K562 (cell line): ENCODE results near the gene IKZF4. TPM values are rescaled to one million over a fixed set of nuclear protein-coding genes. Genes with fewer than 3 reads are reported as not detected.

Experiments used
- CBFB ChIP-seq: sonication (generic); formaldehyde crosslinking; IDR thresholded peaks from 2 replicates; pipeline ENCODE4 v1.4.0; 2020; ENCODE audit warnings: mild to moderate bottlenecking, missing genetic modification reagents
- FOSL1 ChIP-seq: fragments of 200-800 bp; sonication (Bioruptor generic); conservative IDR thresholded peaks from 2 replicates; pipeline ENCODE4 v1.6.1; 2016; ENCODE audit warnings: missing genetic modification characterization, missing compliant biosample characterization
- FOXA3 ChIP-seq, 2 experiments: fragments of 450-650 bp in 1 of 2; sonication (generic) in 1 of 2; formaldehyde crosslinking; IDR thresholded peaks in 1 of 2; conservative IDR thresholded peaks in 1 of 2; 2 replicates each; pipeline versions ENCODE4 v1.4.0 to v1.8.0; 2020 to 2022; ENCODE audit warnings: mild to moderate bottlenecking in 2 of 2, missing genetic modification reagents in 1 of 2
- FOXJ2 ChIP-seq: fragments of 200-800 bp; sonication (Bioruptor generic); IDR thresholded peaks from 2 replicates; pipeline ENCODE4 v1.6.1; 2016; ENCODE audit warnings: missing genetic modification characterization, missing compliant biosample characterization
- FOXK1 ChIP-seq: sonication (generic); formaldehyde crosslinking; IDR thresholded peaks from 2 replicates; pipeline ENCODE4 v1.8.0; 2022; ENCODE audit warnings: missing genetic modification reagents, mild to moderate bottlenecking, borderline replicate concordance
- MCM3 ChIP-seq: fragments of 450-650 bp; IDR thresholded peaks from 2 replicates; pipeline ENCODE4 v1.6.1; 2016
- MEIS2 ChIP-seq: fragments of 450-650 bp; IDR thresholded peaks from 2 replicates; pipeline ENCODE4 v1.6.1; 2014; ENCODE audit warnings: mild to moderate bottlenecking; ENCODE audit not compliant: partially characterized antibody
- NR1H2 ChIP-seq: sonication (generic); formaldehyde crosslinking; IDR thresholded peaks from 2 replicates; pipeline ENCODE4 v1.4.0; 2020; ENCODE audit warnings: mild to moderate bottlenecking, missing genetic modification reagents
- RAD21 ChIP-seq, 2 experiments: fragments of 250-450 bp in 1 of 2; fragments of 450-650 bp in 1 of 2; sonication (Bioruptor Pico) in 1 of 2; formaldehyde crosslinking in 1 of 2; IDR thresholded peaks in 1 of 2; conservative IDR thresholded peaks in 1 of 2; 2 replicates each; pipeline versions ENCODE4 v1.4.0 to v1.8.0; 2020 to 2022; ENCODE audit warnings: mild to moderate bottlenecking in 2 of 2, moderate library complexity in 1 of 2
- SAFB ChIP-seq: fragments of 200-400 bp; formaldehyde crosslinking; IDR thresholded peaks from 2 replicates; pipeline ENCODE4 v1.6.1; 2017; ENCODE audit warnings: low read depth, low read length, borderline replicate concordance
- SIN3B ChIP-seq: fragments of 450-650 bp; IDR thresholded peaks from 2 replicates; pipeline ENCODE4 v1.6.1; 2017; ENCODE audit warnings: low read depth, mild to moderate bottlenecking, moderate library complexity
- SIRT6 ChIP-seq: IDR thresholded peaks from one replicate; pipeline ENCODE4 v1.6.1; 2012; ENCODE audit warnings: low read depth, mild to moderate bottlenecking, control low read depth, inconsistent platforms, low read length, moderate library complexity
- SLC30A9 ChIP-seq: fragments of 250-450 bp; sonication (Bioruptor Pico); IDR thresholded peaks from 2 replicates; pipeline ENCODE4 v1.8.0; 2022; ENCODE audit warnings: mild to moderate bottlenecking, moderate library complexity
- SMAD1 ChIP-seq: fragments of 150-350 bp; IDR thresholded peaks from 2 replicates; pipeline ENCODE4 v1.6.1; 2014; ENCODE audit warnings: low read length, low read depth; ENCODE audit not compliant: partially characterized antibody
- SMAD2 ChIP-seq: fragments of 150-350 bp; IDR thresholded peaks from 2 replicates; pipeline ENCODE4 v1.6.1; 2014; ENCODE audit warnings: low read depth, mild to moderate bottlenecking, low read length
- SMARCA4 ChIP-seq: fragments of 450-650 bp; IDR thresholded peaks from 2 replicates; pipeline ENCODE4 v1.6.1; 2016
- U2AF1 ChIP-seq: fragments of 200-400 bp; formaldehyde crosslinking; optimal IDR thresholded peaks from 2 replicates; pipeline ENCODE3; 2017; ENCODE audit warnings: mild to moderate bottlenecking, low read depth, low read length, moderate library complexity
- ZNF121 ChIP-seq: sonication (generic); formaldehyde crosslinking; conservative IDR thresholded peaks from 2 replicates; pipeline ENCODE4 v1.8.0; 2022; ENCODE audit warnings: missing genetic modification reagents
- ZNF175 ChIP-seq: fragments of 200-800 bp; sonication (Bioruptor generic); IDR thresholded peaks from 2 replicates; pipeline ENCODE4 v1.6.1; 2016; ENCODE audit warnings: low read depth, mild to moderate bottlenecking, missing genetic modification characterization, missing compliant biosample characterization
- ZNF347 ChIP-seq: fragments of 450-650 bp; formaldehyde crosslinking; IDR thresholded peaks from 2 replicates; pipeline ENCODE4 v1.4.0; 2020; ENCODE audit warnings: low read depth, mild to moderate bottlenecking, moderate library complexity
- ZNF408 ChIP-seq: fragments of 250-450 bp; sonication (Bioruptor Pico); IDR thresholded peaks from 2 replicates; pipeline ENCODE4 v1.4.0; 2020; ENCODE audit warnings: low read depth, mild to moderate bottlenecking, moderate library complexity
- polyA plus RNA-seq, 8 experiments: library from polyadenylated mRNA; depleted of rRNA in 4 of 8; stranded (reverse) in 5 of 8; unstranded in 3 of 8; fragments of >200 nt; fragmentation: Nextera tagmentation in 2 of 8; fragmentation: Illumina TruSeq in 1 of 8; extraction: Ambion mirVana in 2 of 8; extraction: Trizol in 1 of 8; gene quantifications; 2 replicates each; pipeline versions ENCODE4 v1.2.1 to v1.2.3, GENCODE V29; 2011 to 2014; ENCODE audit warnings: inconsistent platforms in 1 of 8, missing spikeins in 1 of 8
- total RNA-seq, 7 experiments: library from RNA; depleted of rRNA in 6 of 7; stranded (reverse); fragments of >200 nt in 6 of 7; fragmentation: Illumina TruSeq in 2 of 7; extraction: Trizol in 2 of 7; gene quantifications; 2 replicates each; pipeline versions ENCODE4 v1.2.1 to v1.2.3, GENCODE V29; 2011 to 2021; ENCODE audit warnings: low replicate concordance in 1 of 7
- TF ChIP-seq, protein P1 (sequence below): IDR thresholded peaks from 2 replicates; pipeline ENCODE4 v1.6.1; 2012; ENCODE audit warnings: low read depth, low read length, improper control_type of control experiment, borderline replicate concordance
- TF ChIP-seq, protein P2 (sequence below): fragments of 450-650 bp; formaldehyde crosslinking; conservative IDR thresholded peaks from 2 replicates; pipeline ENCODE4 v1.4.0; 2022; ENCODE audit warnings: mild to moderate bottlenecking, missing genetic modification characterization
- TF ChIP-seq, protein P3 (sequence below), 2 experiments: fragments of 450-650 bp in 1 of 2; sonication (generic) in 1 of 2; formaldehyde crosslinking in 1 of 2; IDR thresholded peaks in 1 of 2; conservative IDR thresholded peaks in 1 of 2; 2 replicates each; pipeline versions ENCODE4 v1.6.1 to v1.8.1; 2016 to 2023; ENCODE audit warnings: mild to moderate bottlenecking in 2 of 2, moderate library complexity in 2 of 2, inconsistent platforms in 1 of 2, missing genetic modification reagents in 1 of 2

IKZF4 gene
- total and polyA plus RNA-seq, 9 of the 15 experiments (the other 6 are each of a cell fraction or from before 2014, with no cell fraction given) = 1.9 to 16.3 (median 3.6) TPM

DNA sequence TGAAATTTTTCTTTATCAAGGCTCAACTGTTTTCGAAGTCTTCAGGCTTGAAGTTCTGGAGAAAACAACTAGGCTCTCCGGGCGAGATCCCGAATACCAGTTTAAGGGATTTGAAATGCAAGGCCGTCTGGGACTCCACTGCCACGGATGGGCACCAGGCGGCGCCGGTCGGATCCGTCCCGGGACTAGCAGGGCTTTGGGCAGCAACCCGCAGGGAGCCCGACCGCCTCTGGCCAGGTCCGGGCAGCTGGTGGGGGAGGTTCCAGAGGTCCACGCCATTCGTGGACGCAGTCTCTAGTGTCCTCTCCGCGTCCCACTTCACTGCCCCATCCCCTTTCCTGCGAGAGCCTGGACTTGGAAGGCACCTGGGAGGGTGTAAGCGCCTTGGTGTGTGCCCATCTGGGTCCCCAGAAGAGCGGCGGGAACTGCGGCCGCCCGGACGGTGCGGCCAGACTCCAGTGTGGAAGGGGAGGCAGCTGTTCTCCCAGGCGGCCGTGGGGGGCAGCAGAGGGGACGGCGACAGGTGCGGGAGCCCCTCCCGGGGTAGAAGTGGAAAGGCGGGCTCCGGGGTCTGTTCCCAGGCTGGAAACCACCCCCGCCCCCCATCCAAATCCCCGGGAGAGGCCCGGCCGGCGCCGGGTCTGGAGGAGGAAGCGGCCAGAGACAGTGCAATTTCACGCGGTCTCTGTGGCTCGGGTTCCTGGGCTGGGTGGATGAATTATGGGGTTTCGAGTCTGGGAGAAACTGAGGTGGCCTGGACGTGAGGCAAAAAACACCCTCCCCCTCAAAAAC is 58.3 kb downstream of the IKZF4 start (continued):
- TF ChIP-seq FOXA3 (CRISPR knock-in tag; conservative IDR thresholded peaks at IDR 0.05 in 1 of 2, IDR thresholded peaks at IDR 0.05 in 1 of 2) = no peak
- TF ChIP-seq SMAD1 = no peak
- TF ChIP-seq FOSL1 (tag) = no peak
- peak; percentile 50; the same call in 1 of the 2 replicates for TF ChIP-seq CBFB
- TF ChIP-seq MEIS2 = no peak
- TF ChIP-seq, protein P1, sequence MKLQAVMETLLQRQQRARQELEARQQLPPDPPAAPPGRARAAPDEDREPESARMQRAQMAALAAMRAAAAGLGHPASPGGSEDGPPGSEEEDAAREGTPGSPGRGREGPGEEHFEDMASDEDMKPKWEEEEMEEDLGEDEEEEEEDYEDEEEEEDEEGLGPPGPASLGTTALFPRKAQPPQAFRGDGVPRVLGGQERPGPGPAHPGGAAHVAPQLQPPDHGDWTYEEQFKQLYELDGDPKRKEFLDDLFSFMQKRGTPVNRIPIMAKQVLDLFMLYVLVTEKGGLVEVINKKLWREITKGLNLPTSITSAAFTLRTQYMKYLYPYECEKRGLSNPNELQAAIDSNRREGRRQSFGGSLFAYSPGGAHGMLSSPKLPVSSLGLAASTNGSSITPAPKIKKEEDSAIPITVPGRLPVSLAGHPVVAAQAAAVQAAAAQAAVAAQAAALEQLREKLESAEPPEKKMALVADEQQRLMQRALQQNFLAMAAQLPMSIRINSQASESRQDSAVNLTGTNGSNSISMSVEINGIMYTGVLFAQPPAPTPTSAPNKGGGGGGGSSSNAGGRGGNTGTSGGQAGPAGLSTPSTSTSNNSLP = no peak
- no peak for TF ChIP-seq U2AF1
- TF ChIP-seq, protein P2, sequence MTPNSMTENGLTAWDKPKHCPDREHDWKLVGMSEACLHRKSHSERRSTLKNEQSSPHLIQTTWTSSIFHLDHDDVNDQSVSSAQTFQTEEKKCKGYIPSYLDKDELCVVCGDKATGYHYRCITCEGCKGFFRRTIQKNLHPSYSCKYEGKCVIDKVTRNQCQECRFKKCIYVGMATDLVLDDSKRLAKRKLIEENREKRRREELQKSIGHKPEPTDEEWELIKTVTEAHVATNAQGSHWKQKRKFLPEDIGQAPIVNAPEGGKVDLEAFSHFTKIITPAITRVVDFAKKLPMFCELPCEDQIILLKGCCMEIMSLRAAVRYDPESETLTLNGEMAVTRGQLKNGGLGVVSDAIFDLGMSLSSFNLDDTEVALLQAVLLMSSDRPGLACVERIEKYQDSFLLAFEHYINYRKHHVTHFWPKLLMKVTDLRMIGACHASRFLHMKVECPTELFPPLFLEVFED (CRISPR knock-in tag) = no peak
- TF ChIP-seq NR1H2 (CRISPR knock-in tag) = no peak
- TF ChIP-seq RAD21 (CRISPR knock-in tag; conservative IDR thresholded peaks at IDR 0.05 in 1 of 2, IDR thresholded peaks at IDR 0.05 in 1 of 2) = peak in 1 of 2 experiments; percentile 26; a peak in 1 of 4 replicates
- TF ChIP-seq, protein P3, sequence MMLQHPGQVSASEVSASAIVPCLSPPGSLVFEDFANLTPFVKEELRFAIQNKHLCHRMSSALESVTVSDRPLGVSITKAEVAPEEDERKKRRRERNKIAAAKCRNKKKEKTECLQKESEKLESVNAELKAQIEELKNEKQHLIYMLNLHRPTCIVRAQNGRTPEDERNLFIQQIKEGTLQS (IDR thresholded peaks at IDR 0.05) = no peak
- TF ChIP-seq, protein P3 (CRISPR knock-in tag; conservative IDR thresholded peaks at IDR 0.05) = no peak
- TF ChIP-seq SAFB = 0 out of 2 replicates have a peak, but pooled peaks have one; percentile 40
- TF ChIP-seq SIRT6 = no peak
- no peak for TF ChIP-seq MCM3
- no peak for TF ChIP-seq FOXJ2 (tag)
- no peak for TF ChIP-seq ZNF175 (CRISPR knock-in tag)
- TF ChIP-seq SLC30A9 (CRISPR knock-in tag) = no peak
- TF ChIP-seq FOXK1 (CRISPR knock-in tag) = no peak
- TF ChIP-seq SMARCA4 = no peak
- TF ChIP-seq SIN3B = no peak
- no peak for TF ChIP-seq SMAD2
- TF ChIP-seq ZNF408 (CRISPR knock-in tag) = no peak
- TF ChIP-seq ZNF121 (CRISPR knock-in tag) = no peak
- TF ChIP-seq ZNF347 (CRISPR knock-in tag) = no peak
